NCI-H69 (cell line): Measurements from ENCODE around the gene NFATC1.
A peak's percentile ranks its signal among the peaks of the same experiment; 100 is the strongest.

Experiments
- DNase-seq: peaks from one replicate; lab custom pipeline; 2025; lab: John Stamatoyannopoulos, UW

NFATC1 gene

DNA sequence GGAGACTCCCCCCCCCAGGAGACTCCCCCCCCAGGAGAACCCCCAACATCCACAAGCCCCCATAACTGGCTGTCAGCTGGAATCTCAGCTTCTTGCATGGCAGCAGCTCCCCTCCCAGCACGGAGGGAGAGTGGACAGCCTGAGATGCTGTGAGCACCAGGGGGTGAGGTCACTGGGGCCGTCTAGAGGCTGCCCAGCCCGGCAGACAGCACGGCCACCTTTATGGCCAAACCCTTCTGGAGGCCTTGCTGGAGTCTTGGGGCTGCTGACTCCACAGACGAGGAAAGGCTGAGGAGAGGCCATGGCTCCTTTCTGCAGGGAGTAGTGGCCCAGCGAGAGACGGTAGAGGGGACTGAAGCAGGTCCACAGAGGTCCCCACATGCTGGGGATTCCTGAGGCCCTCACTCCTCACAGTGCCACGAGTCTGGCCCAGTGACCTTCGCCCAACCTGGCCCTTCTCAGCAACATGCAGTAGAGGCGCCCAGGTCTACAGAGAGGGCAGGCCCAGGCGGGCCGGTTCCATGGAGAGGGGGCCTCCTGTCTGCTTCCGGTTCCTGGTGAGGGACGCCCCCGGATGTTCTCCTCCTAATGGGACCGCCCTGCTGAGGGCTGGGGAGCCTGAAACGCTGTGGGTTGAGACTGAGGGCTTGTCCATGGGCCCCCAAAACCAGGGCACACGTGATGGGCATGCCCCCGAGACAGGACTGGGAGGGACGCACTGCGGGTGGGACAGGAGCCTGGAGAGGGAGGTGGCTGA, 161.3 kb downstream of the NFATC1 start:
- DNase-seq, result no peak

DNA sequence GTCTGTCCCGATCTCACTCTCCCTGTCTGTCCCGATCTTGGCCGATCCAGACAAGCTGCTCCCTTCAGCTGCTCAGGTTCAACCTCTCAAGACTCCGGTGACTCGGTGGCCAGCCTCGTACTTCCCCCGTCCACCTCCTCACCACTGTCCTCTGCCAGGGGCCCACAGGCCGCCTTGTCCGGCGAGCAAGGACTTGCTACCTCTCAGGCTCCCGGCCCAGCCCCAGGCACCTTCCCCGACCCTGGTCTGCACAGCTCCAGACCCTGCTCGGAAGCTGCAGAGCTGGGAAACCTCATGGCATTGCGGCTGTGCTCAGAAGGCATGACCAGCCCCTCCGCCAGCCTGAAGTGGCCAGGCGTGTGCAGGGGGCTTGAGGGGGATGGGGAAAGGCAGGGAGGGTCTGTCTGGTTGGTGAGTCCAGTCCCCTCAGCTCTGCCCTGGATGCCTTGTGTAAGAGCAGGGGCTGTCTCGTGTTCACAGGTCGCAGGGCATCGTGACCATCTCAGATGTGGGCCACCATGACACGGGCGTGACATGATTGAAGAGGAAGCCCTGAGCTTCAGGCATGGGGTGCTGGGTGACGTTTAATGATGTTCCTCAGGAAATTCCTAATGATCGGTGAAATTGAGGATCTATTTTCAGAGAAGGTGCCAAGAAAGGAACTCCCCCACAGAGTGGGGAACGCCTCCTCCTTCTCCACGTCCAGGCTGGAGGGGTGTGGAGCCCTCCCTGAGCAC, 162.6 kb downstream of the NFATC1 start:
- no peak for DNase-seq

DNA sequence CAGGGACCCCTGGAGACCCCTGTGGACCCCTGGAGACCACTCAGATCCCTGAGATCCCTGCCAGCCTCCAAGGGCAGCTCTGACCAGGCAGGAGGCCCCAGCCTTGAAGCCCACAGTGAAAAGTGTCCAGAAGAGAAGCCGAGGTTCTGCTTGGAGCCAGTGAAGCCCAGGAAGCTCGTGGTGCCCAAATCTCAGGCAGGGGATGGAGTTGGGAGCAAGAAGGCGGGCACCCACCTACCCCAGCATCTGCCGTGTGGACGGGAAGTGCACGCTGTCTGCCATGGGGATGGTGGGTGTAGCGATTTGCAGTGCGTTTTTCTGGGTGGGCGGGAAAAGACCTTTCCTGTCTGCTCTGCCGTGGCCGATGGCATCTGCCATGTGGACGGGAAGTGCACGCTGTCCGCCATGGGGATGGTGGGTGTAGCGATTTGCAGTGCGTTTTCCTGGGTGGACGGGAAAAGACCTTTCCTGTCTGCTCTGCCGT, 163.2 kb downstream of the NFATC1 start:
- no peak for DNase-seq

DNA sequence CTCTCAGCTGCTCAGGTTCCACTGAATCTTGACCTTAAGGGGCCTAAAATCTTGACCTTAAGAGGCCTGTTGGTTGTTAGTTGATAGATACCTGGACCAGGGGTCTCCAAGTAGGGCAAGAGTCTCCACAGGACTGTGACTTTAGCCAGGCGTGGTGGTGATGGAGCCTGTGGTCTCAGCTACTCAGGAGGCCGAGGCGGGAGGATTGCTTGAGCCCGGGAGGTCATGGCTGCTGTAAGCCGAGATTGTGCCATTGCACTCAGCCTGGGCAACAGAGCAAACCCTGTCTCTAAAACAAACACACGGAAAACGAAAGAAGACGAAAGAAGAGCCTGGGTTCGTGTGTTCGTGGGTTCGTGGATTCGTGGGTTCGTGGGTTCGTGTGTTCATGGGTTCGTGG, 163.7 kb downstream of the NFATC1 start:
- no peak for DNase-seq

DNA sequence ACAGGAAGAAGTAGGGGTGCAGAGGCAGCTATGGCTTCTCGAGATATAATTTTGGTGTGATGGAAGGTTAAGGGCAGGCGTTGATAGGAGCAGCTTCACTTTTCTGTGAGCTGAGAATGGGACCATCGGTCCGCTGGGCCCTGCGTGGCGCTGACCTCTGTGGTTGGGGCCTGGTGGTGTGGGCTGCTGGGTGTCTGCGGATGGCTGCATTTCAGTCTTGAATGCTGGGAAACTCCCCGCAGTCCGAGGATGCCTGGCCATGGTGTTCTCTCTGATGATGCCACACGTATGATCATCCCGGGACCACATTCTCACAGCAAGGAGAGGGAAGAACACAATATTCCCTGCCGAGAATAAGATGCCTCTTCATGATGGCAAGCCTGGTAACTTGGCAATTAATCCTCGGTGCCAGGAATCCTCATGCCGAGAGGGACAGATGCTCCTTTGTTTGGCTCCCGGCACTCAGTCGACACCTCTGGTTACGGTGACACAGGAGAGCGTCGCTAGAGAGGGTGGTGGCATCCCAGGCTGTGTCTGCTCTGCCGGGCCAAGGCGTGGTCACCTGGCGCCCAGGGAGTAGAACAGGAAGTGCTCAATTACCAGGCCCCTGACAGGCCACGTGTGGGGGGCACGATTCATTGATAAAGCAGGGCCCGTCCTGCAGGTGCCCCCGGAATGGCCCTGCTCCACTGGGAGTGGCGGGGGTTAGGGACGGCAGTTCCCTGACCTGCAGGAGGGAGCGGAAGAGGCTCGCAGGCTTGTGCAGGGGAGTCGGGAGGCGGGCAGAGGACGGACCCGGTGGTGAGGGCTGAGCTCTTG, 164.5 kb downstream of the NFATC1 start:
- DNase-seq, result peak; percentile 59

DNA sequence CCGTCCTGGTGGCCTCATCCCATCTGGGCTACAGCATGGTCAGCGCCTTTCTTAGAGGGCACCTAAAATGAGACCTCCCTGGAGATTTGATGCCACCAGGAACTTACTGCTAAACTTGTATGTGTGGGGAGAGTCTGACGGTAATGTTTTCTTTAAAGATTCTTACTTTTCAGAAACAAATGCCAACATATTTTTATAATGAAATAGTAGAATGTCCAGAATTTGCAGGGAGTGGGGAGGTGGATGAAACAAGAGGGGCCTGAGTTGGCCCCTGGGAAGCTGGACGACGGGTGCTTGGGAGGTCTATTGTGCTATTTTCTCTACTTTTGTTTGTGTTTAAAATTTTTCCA, 165.1 kb downstream of the NFATC1 start:
- DNase-seq, result no peak

DNA sequence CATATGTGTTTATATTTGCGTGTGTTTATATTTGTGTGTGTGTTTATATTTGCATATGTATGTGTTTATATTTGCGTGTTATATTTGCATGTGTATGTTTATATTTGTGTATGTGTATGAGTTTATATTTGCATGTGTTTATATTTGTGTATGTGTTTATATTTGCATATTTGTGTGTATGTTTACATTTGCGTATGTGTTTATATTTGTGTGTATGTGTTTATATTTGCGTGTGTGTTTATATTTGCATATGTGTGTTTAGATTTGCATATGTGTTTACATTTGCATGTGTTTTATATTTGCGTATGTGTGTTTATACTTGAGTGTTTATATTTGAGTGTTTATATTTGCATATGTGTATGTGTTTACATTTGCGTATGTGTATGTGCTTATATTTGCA, 168.2 kb downstream of the NFATC1 start:
- no peak for DNase-seq

DNA sequence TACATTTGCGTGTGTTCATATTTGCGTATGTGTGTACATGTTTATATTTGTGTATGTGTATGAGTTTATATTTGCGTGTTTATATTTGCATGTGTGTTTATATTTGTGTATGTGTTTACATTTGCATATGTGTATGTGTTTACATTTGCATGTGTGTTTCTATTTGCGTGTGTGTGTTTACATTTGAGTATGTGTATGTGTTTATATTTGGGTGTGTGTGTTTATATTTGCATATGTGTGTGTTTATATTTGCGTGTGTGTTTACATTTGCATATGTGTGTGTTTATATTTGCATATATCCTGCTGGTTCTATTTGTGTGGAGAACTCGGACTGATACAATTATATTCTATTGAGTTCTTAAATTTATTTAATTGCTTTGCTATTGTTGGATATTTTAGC, 168.7 kb downstream of the NFATC1 start:
- DNase-seq, result no peak

DNA sequence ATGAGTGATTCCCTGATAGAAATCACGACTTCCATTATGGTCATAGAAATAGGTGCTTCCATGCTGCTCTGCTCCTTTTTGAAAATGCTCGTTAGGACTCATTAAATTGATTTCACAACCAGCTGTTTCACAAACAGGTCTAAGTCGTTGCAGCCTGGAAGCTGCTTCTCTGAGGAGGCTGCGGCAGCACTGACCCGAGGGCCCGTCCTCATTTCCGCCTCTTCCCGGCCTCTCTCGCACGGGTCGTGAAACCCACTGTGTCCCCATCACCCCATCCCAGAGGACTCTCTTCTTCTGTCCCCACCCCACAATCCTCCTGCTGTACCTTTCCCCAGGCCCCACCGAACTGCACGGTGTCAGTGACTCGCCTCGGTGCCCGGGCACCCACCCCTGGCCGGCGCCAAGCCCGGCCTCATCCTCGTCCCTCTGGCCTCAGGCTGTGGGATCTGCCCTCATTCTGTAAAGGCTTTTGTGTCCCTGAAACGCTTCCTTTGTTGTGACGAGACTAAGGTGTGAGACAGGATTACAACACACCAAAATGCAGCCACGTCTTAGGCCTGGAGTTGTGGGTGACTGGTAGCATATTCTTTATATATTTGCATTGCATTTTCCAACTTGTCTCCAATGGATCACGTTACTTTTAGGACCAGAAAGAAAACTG, 171.2 kb downstream of the NFATC1 start:
- no peak for DNase-seq

DNA sequence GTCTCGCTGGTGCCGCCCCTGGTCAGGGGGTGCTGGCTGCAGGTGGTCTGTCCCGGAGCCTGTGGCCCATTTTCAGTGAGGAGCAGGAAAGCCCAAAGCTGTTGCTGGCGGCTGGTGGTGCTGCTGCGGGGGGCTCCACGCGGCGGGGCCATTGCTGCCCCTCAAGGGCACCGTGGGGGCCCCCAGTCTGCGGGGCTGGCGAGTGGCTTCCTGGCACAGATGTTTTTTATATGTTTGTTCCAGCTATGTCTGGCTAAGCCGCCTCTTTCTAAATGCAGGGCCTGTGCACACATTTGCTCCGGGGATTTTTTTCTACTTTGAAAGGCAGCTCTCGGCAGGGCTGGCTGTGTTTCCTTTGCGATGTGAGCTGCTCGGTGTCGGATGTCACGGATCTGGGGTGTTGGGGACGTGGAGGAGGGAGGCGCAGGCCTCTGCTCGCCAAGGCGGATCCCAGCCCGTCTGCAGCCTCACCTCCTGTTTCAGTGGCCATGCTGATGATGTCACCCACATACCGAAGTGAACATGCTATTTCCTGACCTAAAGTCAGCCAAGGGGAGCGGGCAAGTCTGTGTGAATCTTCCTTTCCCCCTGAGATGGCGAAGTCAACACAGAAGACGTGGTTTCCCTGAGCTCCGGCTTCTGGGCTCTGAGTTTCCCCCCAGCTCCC, 171.9 kb downstream of the NFATC1 start:
- DNase-seq, result no peak

DNA sequence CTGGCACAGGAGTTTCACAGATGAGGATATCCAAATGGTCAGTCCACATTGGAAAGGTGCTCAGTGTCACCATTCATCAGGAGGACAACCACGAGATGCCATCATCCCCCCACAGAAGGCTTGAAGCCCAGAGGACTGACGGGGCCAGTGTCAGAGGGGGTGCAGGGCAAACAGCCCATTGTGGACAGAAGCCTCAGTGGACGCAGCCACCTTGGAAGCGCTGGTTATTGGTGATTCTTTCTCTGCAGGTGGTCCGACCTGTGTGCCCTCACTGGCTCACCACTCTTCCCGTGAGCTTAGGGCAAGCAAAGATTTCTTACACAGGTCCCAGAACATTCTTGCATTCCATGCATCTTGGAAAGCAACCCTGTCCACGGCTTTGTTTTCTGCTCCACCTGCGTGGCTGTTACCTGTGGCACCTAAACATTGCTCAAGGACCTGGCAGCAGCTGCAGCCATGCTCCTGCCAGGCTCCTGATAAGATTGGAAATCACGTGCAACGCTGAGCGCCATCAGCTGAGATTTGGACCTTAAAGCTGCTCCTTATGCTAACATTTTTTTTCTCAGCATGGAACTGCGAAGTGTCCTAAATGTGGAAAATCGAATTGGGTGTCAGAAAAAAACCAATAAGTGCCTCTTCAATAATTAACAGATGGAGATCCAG, 172.9 kb downstream of the NFATC1 start:
- DNase-seq, result no peak

DNA sequence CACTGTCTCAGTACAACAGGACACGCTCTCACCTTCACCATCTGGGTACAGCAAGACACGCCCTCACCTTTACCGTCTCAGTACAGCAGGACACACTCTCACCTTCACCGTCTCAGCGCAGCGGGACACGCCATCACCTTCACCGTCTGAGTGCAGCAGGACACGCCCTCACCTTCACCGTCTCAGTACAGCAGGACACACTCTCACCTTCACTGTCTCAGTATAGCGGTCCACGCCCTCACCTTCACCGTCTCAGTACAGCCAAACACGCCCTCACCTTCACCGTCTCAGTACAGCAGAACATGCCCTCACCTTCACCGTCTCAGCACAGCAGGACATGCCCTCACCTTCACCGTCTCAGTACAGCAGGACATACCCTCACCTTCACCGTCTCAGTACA, 174.0 kb downstream of the NFATC1 start:
- DNase-seq, result peak; percentile 56

DNA sequence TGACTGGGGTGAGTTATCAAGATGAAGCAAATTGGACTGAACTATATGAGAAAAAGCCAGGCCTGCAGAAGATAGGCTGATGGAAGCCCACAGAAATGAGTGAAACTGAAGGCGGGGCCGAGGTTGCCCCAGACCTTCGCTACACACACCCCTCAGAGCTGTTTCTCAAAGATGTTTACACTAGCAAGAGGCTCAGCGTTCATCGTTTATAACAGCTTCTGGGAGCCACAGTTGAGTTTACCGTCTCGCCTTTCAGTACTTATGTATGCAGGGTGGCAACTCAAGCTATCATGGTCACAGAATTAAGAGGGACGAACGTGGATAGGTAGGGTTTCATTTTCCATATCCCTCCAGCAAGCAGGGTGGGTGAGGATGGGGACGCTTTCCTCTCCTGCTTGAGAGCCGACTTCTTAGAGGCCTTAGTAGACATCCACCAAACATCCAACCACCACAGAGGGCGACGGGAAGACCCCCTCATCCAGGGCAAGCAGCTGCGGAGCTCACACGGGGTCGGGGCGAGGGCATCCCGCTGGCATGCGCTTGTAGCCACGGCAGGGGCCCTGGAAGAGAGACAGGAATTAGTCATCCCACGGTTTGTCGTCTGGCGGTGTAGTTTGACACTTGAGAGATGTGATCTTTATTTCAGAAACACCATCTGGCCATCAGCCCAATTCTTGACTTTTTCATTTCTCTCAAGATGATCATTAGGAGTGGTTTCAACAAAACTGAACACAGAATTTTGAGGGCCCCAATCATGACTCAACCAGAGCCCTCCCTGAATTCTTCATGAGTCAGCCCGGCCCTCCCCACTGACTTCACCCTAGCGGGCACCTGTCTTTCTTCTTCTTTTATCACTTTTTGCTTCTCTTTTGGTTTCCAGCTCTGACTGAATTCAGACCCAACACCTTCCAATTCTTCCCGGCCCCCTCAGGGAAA, 174.8 kb downstream of the NFATC1 start:
- peak; percentile 48 for DNase-seq

DNA sequence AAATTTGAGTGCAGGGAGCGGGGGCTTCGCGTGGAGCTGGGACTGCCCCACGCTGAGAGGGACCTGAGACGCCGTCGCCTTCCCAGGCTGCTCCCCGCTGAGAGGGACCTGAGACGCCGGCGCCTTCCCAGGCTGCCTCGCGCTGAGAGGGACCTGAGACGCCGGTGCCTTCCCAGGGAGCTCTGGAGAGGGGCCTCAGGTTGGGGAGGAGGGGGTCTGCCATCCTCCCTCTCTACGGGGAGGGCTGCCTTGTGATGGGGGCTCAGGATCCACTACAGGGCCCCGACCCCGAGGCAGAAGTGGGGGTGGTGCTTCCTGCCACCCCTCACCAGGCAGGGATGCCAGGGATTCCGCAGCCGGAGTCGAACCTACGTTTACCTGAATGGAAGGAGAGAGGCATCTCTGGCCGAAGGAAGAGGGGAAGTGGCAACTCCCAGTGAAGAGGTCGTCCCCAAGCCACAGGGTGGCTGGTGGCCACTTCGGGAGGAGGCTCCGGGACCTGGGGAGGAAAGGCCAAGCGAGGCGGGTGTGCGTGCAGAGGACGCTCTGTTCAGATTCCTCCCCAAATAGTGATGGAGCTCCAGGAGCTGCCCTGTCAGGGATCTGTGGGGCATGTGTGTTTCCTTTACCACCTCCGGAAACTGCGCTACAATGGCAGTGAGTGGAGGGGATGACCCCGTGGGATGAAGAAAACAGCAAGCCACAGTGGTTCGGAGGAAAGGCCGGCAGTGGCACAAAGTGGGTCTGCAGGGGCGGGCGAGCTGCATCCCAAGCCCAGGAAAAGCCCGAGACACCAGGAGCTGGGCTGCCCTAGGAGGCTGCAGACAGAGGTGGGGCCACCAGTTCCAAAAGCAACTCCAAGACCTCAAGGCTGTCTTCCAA, 175.7 kb downstream of the NFATC1 start:
- DNase-seq, result no peak

DNA sequence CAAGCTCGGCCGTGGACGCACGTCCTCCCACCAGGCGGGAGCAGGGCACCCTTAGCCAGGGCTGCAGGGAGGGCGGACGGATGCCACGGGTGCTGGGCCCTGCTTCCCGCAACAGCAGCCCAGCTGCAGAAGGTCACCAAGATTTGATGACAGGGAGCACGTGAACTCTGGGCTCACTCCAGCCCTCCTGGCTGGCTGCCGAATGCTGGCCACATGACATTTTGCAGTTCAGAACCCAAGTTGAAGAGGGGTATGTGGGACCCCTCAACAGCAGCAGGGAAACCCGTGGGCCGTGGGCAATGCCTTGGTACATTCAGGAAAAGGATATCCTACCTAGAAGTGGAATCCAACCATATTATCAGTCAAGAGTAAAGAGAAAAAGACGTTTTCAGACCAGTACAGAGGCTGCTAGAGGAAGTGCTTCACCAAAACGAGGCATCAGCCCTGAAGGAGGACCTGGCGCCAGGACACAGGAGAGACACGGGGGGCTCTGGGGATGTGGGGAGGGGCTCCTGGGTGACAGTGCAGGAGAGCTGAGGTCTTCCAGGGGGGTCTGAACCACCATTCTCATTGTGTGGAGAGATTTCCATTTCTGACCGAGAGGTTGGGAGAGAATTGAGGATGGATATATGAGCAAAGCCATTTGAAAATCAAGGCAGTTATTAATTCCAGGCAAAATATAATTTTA, 176.5 kb downstream of the NFATC1 start:
- no peak for DNase-seq

DNA sequence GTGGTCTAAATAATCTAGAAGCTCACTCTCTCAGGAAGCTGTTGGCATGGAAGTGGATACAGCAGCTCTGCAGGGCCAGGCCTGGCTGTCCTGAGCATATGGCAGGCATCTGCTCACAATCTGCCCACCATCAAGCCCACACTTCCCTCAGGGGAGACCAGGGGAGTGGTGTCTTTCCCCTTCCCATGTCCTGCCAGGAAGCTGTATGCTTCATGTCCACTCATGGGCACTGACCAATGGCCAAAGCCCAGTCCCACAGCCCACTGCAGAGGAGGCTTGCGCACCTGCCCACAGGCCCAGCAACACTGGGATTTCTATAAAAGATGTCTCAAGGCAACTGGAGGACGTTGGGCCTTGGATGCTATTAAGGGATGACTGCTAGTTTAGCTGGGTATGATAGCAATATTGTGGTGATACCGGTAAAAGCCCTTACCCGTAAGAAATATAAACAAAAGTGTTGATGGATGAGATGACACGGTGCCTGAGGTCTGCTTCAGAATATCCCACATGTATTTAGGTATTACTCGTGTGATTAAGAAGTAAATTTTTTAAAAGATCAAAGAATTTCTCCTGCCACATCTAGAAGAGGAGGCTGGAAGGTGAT, 177.2 kb downstream of the NFATC1 start:
- no peak for DNase-seq

DNA sequence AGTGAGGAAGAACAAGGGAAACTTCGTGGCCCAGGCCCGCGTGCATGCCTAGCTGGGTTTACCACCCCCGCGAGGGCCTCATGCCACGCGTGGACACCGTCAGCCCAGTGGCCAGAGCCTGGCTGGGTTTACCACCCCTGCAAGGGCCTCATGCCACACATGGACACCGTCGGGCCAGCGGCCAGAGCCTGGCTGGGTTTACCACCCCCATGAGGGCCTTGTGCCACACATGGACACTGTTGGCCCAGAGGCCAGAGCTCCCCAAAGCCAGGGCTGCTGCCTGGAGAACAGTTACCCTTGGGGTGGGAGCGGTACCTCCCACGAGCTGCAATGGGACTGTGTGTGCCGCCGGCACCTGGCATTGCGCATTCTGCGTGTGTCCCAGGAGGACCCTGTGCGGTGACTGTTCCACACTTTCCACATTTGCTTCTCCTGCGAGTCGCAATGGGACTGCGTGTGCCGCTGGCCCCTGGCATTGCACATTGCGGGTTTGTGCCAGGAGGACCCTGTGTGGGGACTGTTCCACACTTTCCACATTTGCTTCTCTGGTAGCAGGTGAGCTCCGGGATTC, 178.3 kb downstream of the NFATC1 start:
- DNase-seq, result no peak
